ENCODE measurements around the gene PPP2R3B. TPM values are rescaled to one million over a fixed set of nuclear protein-coding genes. Genes with fewer than 3 reads are reported as not detected.
A peak's percentile ranks its signal among the peaks of the same experiment; 100 is the strongest.

PPP2R3B gene
- total RNA-seq, 1 experiment from 2014 or later, result 13.7 TPM

GRCh38 chrX:391717-392574 is 5.2 kb upstream of the PPP2R3B start:
- intact Hi-C loops (cut with micrococcal nuclease), result no loop called here
- Mint-ChIP-seq H3K27ac (ENCODE audit: low read depth, unreplicated experiment) (no peak overlapping the region), H3K27me3 (ENCODE audit: insufficient read depth, unreplicated experiment) (no peaks in the 10 kb centered on the region), H3K4me1 (ENCODE audit: insufficient read depth, unreplicated experiment) (no peaks in the 10 kb centered on the region), H3K4me3 (ENCODE audit: unreplicated experiment) (no peak overlapping the region), H3K36me3 (ENCODE audit: insufficient read depth, unreplicated experiment) (peaks cover 6% of the 10 kb centered on the region), H3K9me3 (ENCODE audit: unreplicated experiment) (no peaks in the 10 kb centered on the region)
- DNase-seq (ENCODE audit: unreplicated experiment), result no peak
- POLR2A ChIA-PET, result no interaction called here
- TF ChIP-seq CTCF (IDR thresholded peaks at IDR 0.05; ENCODE audit: unreplicated experiment), result no peak
- BruUV-seq (replicated peaks), result no TSS peak
- CTCF ChIA-PET, result no interaction called here

DNA sequence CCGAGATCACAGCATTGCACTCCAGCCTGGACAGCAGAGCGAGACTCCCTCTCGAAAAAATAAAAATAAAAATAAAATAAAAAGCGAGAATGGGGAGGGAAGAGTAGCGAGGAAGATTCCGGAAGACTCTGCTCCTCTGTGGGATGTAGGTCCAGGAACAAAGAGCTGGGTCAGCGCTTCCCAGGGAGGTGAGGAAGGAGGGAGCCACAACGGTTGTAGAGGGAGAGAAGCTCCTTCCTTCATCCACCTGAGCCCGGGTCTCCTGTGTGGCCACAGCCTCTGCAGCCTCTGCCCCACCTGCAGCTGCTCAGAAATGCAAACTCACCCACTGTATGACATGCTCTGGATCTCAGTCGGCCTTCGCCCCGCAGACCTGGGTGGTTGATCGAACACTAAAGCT is 3.8 kb upstream of the PPP2R3B start:
- no peaks in the 10 kb centered on the region for H3K27me3 Mint-ChIP-seq (ENCODE audit: insufficient read depth, unreplicated experiment)
- ChIA-PET CTCF (no interaction called here), POLR2A (no interaction called here)
- H3K27ac Mint-ChIP-seq (ENCODE audit: low read depth, unreplicated experiment), result no peak overlapping the region
- peaks cover 9% of the 10 kb centered on the region for H3K36me3 Mint-ChIP-seq (ENCODE audit: insufficient read depth, unreplicated experiment)
- no peak for TF ChIP-seq CTCF (IDR thresholded peaks at IDR 0.05; ENCODE audit: unreplicated experiment)
- H3K4me1 Mint-ChIP-seq (ENCODE audit: insufficient read depth, unreplicated experiment), result no peaks in the 10 kb centered on the region
- intact Hi-C loops (cut with micrococcal nuclease), result no loop called here
- DNase-seq (ENCODE audit: unreplicated experiment), result no peak
- no TSS peak for BruUV-seq (replicated peaks)
- H3K4me3 Mint-ChIP-seq (ENCODE audit: unreplicated experiment), result no peak overlapping the region
- no peaks in the 10 kb centered on the region for H3K9me3 Mint-ChIP-seq (ENCODE audit: unreplicated experiment)

- no peaks in the 10 kb centered on the region for H3K9me3 Mint-ChIP-seq (ENCODE audit: unreplicated experiment)
These were observed 2.3 kb upstream of the PPP2R3B start for GRCh38 chrX:389021-389441.

DNA sequence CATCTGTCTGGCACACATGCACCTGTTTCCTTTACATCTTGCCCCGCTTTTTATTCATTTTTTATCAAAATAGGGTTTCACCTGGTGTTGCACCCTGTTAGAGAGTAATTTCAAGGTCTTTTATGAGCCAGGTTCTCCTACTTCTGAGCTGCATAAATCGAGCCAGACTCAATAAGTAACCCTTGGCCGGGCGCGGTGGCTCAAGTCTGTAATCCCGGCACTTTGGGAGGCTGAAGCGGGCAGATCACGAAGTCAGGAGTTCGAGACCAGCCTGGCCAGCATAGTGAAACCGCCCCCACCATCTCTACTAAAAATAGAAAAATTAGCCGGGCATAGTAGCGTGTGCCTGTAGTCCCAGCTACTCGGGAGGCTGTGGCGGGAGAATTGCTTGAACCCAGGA is 1.0 kb upstream of the PPP2R3B start:
- ChIA-PET CTCF (no interaction called here), POLR2A (no interaction called here)
- no TSS peak for BruUV-seq (replicated peaks)
- Mint-ChIP-seq H3K4me3 (ENCODE audit: unreplicated experiment) (peak overlapping the region; percentile 91), H3K9me3 (ENCODE audit: unreplicated experiment) (no peaks in the 10 kb centered on the region), H3K27me3 (ENCODE audit: insufficient read depth, unreplicated experiment) (no peaks in the 10 kb centered on the region), H3K36me3 (ENCODE audit: insufficient read depth, unreplicated experiment) (peaks cover 9% of the 10 kb centered on the region), H3K4me1 (ENCODE audit: insufficient read depth, unreplicated experiment) (no peaks in the 10 kb centered on the region), H3K27ac (ENCODE audit: low read depth, unreplicated experiment) (peak overlapping the region; percentile 99)
- no peak for TF ChIP-seq CTCF (IDR thresholded peaks at IDR 0.05; ENCODE audit: unreplicated experiment)
- DNase-seq (ENCODE audit: unreplicated experiment), result peak; percentile 7
- intact Hi-C loops (cut with micrococcal nuclease), result no loop called here

More at GRCh38 chrX:389021-389441, 2.3 kb upstream of the PPP2R3B start:
- ChIA-PET CTCF (no interaction called here), POLR2A (no interaction called here)
- no peak for DNase-seq (ENCODE audit: unreplicated experiment)
- H3K4me3 Mint-ChIP-seq (ENCODE audit: unreplicated experiment), result no peak overlapping the region
- peaks cover 9% of the 10 kb centered on the region for H3K36me3 Mint-ChIP-seq (ENCODE audit: insufficient read depth, unreplicated experiment)
- no peak for TF ChIP-seq CTCF (IDR thresholded peaks at IDR 0.05; ENCODE audit: unreplicated experiment)
- no peak overlapping the region for H3K27ac Mint-ChIP-seq (ENCODE audit: low read depth, unreplicated experiment)
- no peaks in the 10 kb centered on the region for H3K27me3 Mint-ChIP-seq (ENCODE audit: insufficient read depth, unreplicated experiment)
- BruUV-seq (replicated peaks), result no TSS peak
- intact Hi-C loops (cut with micrococcal nuclease), result no loop called here
- H3K4me1 Mint-ChIP-seq (ENCODE audit: insufficient read depth, unreplicated experiment), result no peaks in the 10 kb centered on the region
